ENCODE measurements around the gene C19orf25.

Gene C19orf25

GRCh38 chr19:1496714-1497577, 17.9 kb upstream of the C19orf25 start:
- DNase-seq (ENCODE audit: low read depth), result no peak

GRCh38 chr19:1495799-1496713, 17.0 kb upstream of the C19orf25 start:
- DNase-seq (ENCODE audit: low read depth), result no peak

- DNase-seq (ENCODE audit: low read depth), result no peak
These were observed 16.2 kb upstream of the C19orf25 start for GRCh38 chr19:1495051-1495798.

GRCh38 chr19:1494115-1494815, 15.2 kb upstream of the C19orf25 start:
- no peak for DNase-seq (ENCODE audit: low read depth)

GRCh38 chr19:1492474-1493006, 13.5 kb upstream of the C19orf25 start:
- no peak for DNase-seq (ENCODE audit: low read depth)

GRCh38 chr19:1491849-1492170, 12.8 kb upstream of the C19orf25 start:
- no peak for DNase-seq (ENCODE audit: low read depth)

GRCh38 chr19:1491114-1491848, 12.3 kb upstream of the C19orf25 start, which contains the start of gene REEP6:
REEP6 (plus strand) TSS chr19:1491181; CDS start chr19:1491270, 89 bp downstream.
- no peak for DNase-seq (ENCODE audit: low read depth)

GRCh38 chr19:1490311-1491113, 11.5 kb upstream of the C19orf25 start, which contains the start of gene PCSK4:
PCSK4 (minus strand) TSS chr19:1490350; CDS start chr19:1490346, 4 bp downstream.
- DNase-seq (ENCODE audit: low read depth), result peak; percentile 98

- no peak for DNase-seq (ENCODE audit: low read depth)
These were observed 10.7 kb upstream of the C19orf25 start for GRCh38 chr19:1489463-1490310.

GRCh38 chr19:1488282-1488601, 9.2 kb upstream of the C19orf25 start:
- DNase-seq (ENCODE audit: low read depth), result no peak

GRCh38 chr19:1487576-1488281, 8.7 kb upstream of the C19orf25 start:
- no peak for DNase-seq (ENCODE audit: low read depth)

- DNase-seq (ENCODE audit: low read depth), result no peak
These were observed 7.9 kb upstream of the C19orf25 start for GRCh38 chr19:1486720-1487575.

GRCh38 chr19:1483979-1484428, 5.0 kb upstream of the C19orf25 start:
- DNase-seq (ENCODE audit: low read depth), result no peak

GRCh38 chr19:1483131-1483978, 4.3 kb upstream of the C19orf25 start:
- no peak for DNase-seq (ENCODE audit: low read depth)

GRCh38 chr19:1482361-1483130, 3.5 kb upstream of the C19orf25 start:
- no peak for DNase-seq (ENCODE audit: low read depth)
